Neural progenitor cell (in vitro differentiated cells): Measurements from ENCODE around the gene SUSD1.

Experiments used
- EZH2 ChIP-seq: fragments of 200-600 bp; sonication (generic); IDR thresholded peaks from 2 replicates; pipeline ENCODE4 v1.6.1; 2017; ENCODE audit warnings: antibody characterized with exemption, mild to moderate bottlenecking, moderate library complexity
- TF ChIP-seq, protein P1 (sequence below): fragments of 200-600 bp; sonication (generic); IDR thresholded peaks from 2 replicates; pipeline ENCODE4 v1.5.1; 2017; ENCODE audit warnings: antibody characterized with exemption, mild to moderate bottlenecking

DNA sequence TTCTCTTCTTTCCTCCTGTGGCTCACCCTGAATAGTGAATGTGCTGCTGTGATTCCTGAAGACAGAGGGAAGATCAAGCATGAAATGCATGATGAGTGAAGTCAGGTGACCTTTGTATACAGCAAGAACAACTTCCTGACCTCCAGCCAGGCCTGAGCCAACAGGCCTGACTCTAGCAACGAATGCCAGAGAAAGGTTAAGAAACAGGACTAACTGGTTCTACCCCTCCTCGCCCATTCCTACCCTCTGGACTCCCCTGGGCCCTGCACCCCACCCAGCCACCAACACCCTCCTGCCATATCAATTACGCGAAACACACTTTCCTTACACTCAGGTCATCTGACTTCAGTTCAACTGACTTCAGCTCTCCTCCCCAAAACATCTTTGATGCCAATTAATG is 4.9 kb downstream of the SUSD1 start:
- no peak for TF ChIP-seq EZH2
- TF ChIP-seq, protein P1, sequence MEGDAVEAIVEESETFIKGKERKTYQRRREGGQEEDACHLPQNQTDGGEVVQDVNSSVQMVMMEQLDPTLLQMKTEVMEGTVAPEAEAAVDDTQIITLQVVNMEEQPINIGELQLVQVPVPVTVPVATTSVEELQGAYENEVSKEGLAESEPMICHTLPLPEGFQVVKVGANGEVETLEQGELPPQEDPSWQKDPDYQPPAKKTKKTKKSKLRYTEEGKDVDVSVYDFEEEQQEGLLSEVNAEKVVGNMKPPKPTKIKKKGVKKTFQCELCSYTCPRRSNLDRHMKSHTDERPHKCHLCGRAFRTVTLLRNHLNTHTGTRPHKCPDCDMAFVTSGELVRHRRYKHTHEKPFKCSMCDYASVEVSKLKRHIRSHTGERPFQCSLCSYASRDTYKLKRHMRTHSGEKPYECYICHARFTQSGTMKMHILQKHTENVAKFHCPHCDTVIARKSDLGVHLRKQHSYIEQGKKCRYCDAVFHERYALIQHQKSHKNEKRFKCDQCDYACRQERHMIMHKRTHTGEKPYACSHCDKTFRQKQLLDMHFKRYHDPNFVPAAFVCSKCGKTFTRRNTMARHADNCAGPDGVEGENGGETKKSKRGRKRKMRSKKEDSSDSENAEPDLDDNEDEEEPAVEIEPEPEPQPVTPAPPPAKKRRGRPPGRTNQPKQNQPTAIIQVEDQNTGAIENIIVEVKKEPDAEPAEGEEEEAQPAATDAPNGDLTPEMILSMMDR, result no peak
